A549 (cell line): ENCODE results near the gene SLC23A2.

Source experiments
- CHD2 ChIP-seq: fragments of 150-350 bp; IDR thresholded peaks from 2 replicates; pipeline ENCODE4 v1.6.1; 2014; ENCODE audit warnings: low read length; ENCODE audit not compliant: partially characterized antibody
- EHMT2 ChIP-seq: fragments of 200-600 bp; sonication (generic); IDR thresholded peaks from 2 replicates; pipeline ENCODE4 v1.6.1; 2016; ENCODE audit warnings: antibody characterized with exemption, low read depth, mild to moderate bottlenecking, moderate library complexity
- EP300 ChIP-seq, 2 experiments: fragments of >200 bp; sonication (Bioruptor Twin); formaldehyde crosslinking; IDR thresholded peaks; 2 replicates in 1 of 2; 3 replicates in 1 of 2; pipeline ENCODE4 v1.6.1; 2016 to 2017
- GATA3 ChIP-seq: IDR thresholded peaks from 2 replicates; pipeline ENCODE4 v1.6.1; 2012; ENCODE audit warnings: borderline replicate concordance
- KDM5A ChIP-seq: fragments of 200-600 bp; sonication (generic); IDR thresholded peaks from 2 replicates; pipeline ENCODE4 v1.6.1; 2016; ENCODE audit warnings: antibody characterized with exemption, mild to moderate bottlenecking
- POLR2A ChIP-seq: IDR thresholded peaks from 2 replicates; pipeline ENCODE4 v1.6.1; 2012; ENCODE audit warnings: mild to moderate bottlenecking, low read length
- POLR2AphosphoS2 ChIP-seq: conservative IDR thresholded peaks from 2 replicates; pipeline ENCODE4 v1.6.1; 2012; ENCODE audit warnings: low read length, improper control_type of control experiment, inconsistent platforms
- RAD21 ChIP-seq, 2 experiments: fragments of >200 bp in 1 of 2; sonication (Bioruptor Twin) in 1 of 2; formaldehyde crosslinking in 1 of 2; IDR thresholded peaks in 1 of 2; conservative IDR thresholded peaks in 1 of 2; 2 replicates in 1 of 2; 3 replicates in 1 of 2; pipeline ENCODE4 v1.6.1; 2012 to 2018; ENCODE audit warnings: inconsistent platforms in 1 of 2
- SMC3 ChIP-seq: fragments of >200 bp; sonication (Bioruptor Twin); formaldehyde crosslinking; IDR thresholded peaks from 3 replicates; pipeline ENCODE4 v1.6.1; 2018; ENCODE audit warnings: inconsistent platforms
- TF ChIP-seq, protein P1 (sequence below): fragments of >200 bp; sonication (Bioruptor Twin); formaldehyde crosslinking; IDR thresholded peaks from 3 replicates; pipeline ENCODE4 v1.5.1; 2016
- TF ChIP-seq, protein P2 (sequence below): fragments of >200 bp; sonication (Bioruptor Twin); formaldehyde crosslinking; IDR thresholded peaks from 3 replicates; pipeline ENCODE4 v1.6.1; 2016
- TF ChIP-seq, protein P3 (sequence below): fragments of 450-650 bp; IDR thresholded peaks from 2 replicates; pipeline ENCODE4 v1.6.1; 2014; ENCODE audit warnings: antibody characterized with exemption
- TF ChIP-seq, protein P4 (sequence below): fragments of 200-600 bp; sonication (generic); IDR thresholded peaks from 2 replicates; pipeline ENCODE4 v1.6.1; 2016; ENCODE audit warnings: antibody characterized with exemption, mild to moderate bottlenecking, moderate library complexity
- TF ChIP-seq, protein P5 (sequence below): fragments of 250-450 bp; sonication (Bioruptor Pico); IDR thresholded peaks from 2 replicates; pipeline ENCODE4 v1.5.0; 2020; ENCODE audit warnings: low read depth, mild to moderate bottlenecking, moderate library complexity

DNA sequence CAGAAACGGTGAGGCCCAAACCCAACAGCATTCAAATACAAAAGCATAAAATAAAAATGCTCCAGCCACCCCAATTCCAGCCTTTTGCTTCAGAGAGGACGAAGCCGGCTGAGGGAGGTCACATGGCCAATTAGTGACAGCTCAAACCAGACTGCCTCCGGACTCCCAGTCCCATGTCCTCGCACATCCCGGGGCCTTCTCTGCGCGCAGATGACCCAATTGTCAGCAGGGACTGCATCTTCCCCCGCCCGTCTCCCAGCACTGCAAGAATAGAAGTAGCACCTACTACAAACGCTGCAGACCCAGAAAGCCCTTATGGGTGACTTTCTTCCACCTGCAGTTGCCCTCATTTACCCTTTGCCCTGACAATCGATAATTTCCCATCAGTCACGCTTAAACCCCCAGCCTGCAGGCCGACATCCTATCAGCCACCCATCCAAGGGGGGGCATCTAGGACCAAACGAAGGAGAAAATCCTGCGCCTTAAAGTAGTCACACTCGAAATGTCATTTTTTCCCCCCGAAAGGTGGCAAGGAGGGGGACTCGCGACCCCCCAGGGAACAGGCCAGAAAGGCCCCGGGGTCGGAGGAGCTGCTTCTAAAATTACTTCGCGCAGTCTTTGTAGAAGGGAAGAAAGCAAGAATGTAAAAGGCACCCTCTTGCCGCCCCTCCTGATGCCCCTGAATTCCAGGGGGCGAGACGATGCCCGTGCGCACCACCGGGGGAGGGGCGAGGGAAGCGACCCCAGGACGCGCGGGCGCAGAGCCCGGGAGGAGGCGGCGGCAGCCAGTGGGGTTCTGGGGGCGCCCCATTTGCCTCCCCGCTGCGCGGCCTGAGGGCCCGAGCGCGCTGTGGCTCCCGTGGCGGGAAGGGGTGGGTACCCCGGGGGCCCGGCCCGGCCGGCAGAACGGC is 792 bp downstream of the SLC23A2 start:
- TF ChIP-seq POLR2A (no peak), RAD21 (conservative IDR thresholded peaks at IDR 0.05 in 1 of 2, IDR thresholded peaks at IDR 0.05 in 1 of 2) (no peak), CHD2 (no peak), EHMT2 (no peak), POLR2AphosphoS2 (no peak), EP300 (IDR thresholded peaks at IDR 0.05) (no peak), KDM5A (no peak), SMC3 (no peak), GATA3 (no peak)
- TF ChIP-seq, protein P1, sequence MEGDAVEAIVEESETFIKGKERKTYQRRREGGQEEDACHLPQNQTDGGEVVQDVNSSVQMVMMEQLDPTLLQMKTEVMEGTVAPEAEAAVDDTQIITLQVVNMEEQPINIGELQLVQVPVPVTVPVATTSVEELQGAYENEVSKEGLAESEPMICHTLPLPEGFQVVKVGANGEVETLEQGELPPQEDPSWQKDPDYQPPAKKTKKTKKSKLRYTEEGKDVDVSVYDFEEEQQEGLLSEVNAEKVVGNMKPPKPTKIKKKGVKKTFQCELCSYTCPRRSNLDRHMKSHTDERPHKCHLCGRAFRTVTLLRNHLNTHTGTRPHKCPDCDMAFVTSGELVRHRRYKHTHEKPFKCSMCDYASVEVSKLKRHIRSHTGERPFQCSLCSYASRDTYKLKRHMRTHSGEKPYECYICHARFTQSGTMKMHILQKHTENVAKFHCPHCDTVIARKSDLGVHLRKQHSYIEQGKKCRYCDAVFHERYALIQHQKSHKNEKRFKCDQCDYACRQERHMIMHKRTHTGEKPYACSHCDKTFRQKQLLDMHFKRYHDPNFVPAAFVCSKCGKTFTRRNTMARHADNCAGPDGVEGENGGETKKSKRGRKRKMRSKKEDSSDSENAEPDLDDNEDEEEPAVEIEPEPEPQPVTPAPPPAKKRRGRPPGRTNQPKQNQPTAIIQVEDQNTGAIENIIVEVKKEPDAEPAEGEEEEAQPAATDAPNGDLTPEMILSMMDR = no peak
- TF ChIP-seq, protein P2, sequence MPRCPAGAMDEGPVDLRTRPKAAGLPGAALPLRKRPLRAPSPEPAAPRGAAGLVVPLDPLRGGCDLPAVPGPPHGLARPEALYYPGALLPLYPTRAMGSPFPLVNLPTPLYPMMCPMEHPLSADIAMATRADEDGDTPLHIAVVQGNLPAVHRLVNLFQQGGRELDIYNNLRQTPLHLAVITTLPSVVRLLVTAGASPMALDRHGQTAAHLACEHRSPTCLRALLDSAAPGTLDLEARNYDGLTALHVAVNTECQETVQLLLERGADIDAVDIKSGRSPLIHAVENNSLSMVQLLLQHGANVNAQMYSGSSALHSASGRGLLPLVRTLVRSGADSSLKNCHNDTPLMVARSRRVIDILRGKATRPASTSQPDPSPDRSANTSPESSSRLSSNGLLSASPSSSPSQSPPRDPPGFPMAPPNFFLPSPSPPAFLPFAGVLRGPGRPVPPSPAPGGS = no peak
- TF ChIP-seq, protein P3, sequence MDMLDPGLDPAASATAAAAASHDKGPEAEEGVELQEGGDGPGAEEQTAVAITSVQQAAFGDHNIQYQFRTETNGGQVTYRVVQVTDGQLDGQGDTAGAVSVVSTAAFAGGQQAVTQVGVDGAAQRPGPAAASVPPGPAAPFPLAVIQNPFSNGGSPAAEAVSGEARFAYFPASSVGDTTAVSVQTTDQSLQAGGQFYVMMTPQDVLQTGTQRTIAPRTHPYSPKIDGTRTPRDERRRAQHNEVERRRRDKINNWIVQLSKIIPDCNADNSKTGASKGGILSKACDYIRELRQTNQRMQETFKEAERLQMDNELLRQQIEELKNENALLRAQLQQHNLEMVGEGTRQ = no peak
- TF ChIP-seq, protein P4, sequence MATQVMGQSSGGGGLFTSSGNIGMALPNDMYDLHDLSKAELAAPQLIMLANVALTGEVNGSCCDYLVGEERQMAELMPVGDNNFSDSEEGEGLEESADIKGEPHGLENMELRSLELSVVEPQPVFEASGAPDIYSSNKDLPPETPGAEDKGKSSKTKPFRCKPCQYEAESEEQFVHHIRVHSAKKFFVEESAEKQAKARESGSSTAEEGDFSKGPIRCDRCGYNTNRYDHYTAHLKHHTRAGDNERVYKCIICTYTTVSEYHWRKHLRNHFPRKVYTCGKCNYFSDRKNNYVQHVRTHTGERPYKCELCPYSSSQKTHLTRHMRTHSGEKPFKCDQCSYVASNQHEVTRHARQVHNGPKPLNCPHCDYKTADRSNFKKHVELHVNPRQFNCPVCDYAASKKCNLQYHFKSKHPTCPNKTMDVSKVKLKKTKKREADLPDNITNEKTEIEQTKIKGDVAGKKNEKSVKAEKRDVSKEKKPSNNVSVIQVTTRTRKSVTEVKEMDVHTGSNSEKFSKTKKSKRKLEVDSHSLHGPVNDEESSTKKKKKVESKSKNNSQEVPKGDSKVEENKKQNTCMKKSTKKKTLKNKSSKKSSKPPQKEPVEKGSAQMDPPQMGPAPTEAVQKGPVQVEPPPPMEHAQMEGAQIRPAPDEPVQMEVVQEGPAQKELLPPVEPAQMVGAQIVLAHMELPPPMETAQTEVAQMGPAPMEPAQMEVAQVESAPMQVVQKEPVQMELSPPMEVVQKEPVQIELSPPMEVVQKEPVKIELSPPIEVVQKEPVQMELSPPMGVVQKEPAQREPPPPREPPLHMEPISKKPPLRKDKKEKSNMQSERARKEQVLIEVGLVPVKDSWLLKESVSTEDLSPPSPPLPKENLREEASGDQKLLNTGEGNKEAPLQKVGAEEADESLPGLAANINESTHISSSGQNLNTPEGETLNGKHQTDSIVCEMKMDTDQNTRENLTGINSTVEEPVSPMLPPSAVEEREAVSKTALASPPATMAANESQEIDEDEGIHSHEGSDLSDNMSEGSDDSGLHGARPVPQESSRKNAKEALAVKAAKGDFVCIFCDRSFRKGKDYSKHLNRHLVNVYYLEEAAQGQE = no peak
- TF ChIP-seq, protein P5, sequence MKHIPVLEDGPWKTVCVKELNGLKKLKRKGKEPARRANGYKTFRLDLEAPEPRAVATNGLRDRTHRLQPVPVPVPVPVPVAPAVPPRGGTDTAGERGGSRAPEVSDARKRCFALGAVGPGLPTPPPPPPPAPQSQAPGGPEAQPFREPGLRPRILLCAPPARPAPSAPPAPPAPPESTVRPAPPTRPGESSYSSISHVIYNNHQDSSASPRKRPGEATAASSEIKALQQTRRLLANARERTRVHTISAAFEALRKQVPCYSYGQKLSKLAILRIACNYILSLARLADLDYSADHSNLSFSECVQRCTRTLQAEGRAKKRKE (CRISPR knock-in tag) = no peak
